AG10803 (cell line): ENCODE measurements around the gene NDUFA9.

ENCODE experiments used
- DNase-seq: peaks from one replicate; pipeline ENCODE4 v3.0.0; 2010; ENCODE audit warnings: low read depth
- H3K4me3 ChIP-seq: 2 replicates; pipeline ENCODE4 v1.5.1; 2011; ENCODE audit warnings: mild to moderate bottlenecking, low read length, control low read depth
- TF ChIP-seq, protein P1 (sequence below): conservative IDR thresholded peaks from 2 replicates; pipeline ENCODE4 v1.5.1; 2011; ENCODE audit warnings: mild to moderate bottlenecking, low read length, control low read depth, inconsistent platforms

NDUFA9 gene

GRCh38 chr12:4648501-4649357 is at the start of gene NDUFA9, which contains the start of gene AKAP3:
NDUFA9 (plus strand) TSS chr12:4649114; CDS start chr12:4649127, 13 bp downstream.
AKAP3 (minus strand) TSS chr12:4649051; CDS start chr12:4638196, 10,855 bp downstream.
- TF ChIP-seq, protein P1, sequence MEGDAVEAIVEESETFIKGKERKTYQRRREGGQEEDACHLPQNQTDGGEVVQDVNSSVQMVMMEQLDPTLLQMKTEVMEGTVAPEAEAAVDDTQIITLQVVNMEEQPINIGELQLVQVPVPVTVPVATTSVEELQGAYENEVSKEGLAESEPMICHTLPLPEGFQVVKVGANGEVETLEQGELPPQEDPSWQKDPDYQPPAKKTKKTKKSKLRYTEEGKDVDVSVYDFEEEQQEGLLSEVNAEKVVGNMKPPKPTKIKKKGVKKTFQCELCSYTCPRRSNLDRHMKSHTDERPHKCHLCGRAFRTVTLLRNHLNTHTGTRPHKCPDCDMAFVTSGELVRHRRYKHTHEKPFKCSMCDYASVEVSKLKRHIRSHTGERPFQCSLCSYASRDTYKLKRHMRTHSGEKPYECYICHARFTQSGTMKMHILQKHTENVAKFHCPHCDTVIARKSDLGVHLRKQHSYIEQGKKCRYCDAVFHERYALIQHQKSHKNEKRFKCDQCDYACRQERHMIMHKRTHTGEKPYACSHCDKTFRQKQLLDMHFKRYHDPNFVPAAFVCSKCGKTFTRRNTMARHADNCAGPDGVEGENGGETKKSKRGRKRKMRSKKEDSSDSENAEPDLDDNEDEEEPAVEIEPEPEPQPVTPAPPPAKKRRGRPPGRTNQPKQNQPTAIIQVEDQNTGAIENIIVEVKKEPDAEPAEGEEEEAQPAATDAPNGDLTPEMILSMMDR: no peak
- peak; percentile 82 for DNase-seq
- peak within 1 kb of the TSS; percentile 69 for H3K4me3 ChIP-seq

GRCh38 chr12:4603421-4603820 is 45.5 kb upstream of the NDUFA9 start:
- TF ChIP-seq, protein P1: no peak
- no peak for DNase-seq
- H3K4me3 ChIP-seq: no peak overlapping the region

DNA sequence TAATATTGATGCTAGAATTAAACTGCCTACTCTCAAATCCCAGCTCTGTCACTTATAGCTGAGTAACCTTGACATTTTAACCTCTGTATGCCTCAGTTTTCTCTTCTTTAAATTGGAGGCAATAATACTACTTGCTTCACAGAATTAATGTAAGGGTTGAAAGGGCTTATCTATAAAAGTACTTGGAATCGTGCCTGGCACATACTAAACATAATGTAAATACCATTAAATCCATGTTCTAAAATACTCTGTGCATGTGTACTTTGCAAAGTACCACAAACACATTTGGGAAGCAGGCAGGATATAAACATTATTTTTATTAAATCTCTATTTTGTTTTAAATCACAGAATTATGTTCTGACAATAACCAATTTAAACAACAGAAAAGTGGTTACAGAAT is 45.0 kb upstream of the NDUFA9 start:
- no peak for DNase-seq
- no peak overlapping the region for H3K4me3 ChIP-seq
- TF ChIP-seq, protein P1: no peak

DNA sequence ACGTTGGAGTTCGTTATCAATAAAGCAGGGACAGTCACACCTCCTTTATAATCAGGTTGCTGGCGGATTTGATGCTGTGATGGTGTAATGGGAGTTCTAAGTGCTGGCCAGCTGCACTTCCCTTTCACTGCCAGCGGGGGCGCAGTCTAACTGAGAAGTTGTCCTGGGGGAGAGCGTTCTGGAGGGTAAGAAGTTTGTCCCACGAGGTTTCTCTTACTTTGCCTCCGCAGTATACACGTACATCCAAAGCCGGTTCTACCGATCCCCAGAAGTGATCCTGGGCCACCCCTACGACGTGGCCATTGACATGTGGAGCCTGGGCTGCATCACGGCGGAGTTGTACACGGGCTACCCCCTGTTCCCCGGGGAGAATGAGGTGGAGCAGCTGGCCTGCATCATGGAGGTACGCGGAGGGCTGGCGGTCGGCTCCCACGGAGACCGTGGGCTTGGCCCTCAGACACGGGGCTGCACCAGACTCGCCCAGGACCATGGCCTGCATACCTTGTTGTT is 44.2 kb upstream of the NDUFA9 start:
- H3K4me3 ChIP-seq: peak overlapping the region; percentile 92
- DNase-seq: peak; percentile 89
- TF ChIP-seq, protein P1: peak; percentile 99

DNA sequence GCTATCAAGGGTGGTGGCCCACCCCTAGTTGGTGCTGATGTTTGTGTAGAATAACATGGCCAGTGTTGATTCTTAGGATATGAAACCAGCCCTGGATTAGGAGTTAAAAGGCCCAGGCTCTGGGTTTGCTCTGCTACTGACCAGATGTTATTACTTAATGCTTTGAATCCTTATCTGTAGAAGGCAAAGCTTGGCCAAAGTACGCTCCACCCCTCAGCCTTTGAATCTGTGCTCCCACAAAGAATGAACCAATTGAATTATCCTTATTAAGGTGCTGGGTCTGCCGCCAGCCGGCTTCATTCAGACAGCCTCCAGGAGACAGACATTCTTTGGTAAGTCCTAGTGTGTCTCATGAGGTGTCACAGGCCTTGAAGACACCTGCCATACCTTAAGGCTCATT is 41.9 kb upstream of the NDUFA9 start:
- TF ChIP-seq, protein P1: no peak
- H3K4me3 ChIP-seq: no peak overlapping the region
- DNase-seq: no peak

- DNase-seq: no peak
- H3K4me3 ChIP-seq: no peak overlapping the region
- TF ChIP-seq, protein P1: no peak
These were observed 39.8 kb upstream of the NDUFA9 start for GRCh38 chr12:4609071-4609470.

- DNase-seq: no peak
- TF ChIP-seq, protein P1: no peak
- H3K4me3 ChIP-seq: no peak overlapping the region
These were observed 38.4 kb upstream of the NDUFA9 start for GRCh38 chr12:4610481-4610880.
